ENCODE data around the gene FBXO8. TPM values are rescaled to one million over a fixed set of nuclear protein-coding genes. Genes with fewer than 3 reads are reported as not detected.

Gene FBXO8
- total RNA-seq, 1 experiment from 2014 or later, result 8.9 TPM

- WGBS (ENCODE audit: extremely low coverage, insufficient read length, low lambda C conversion rate), result no CpG with 5 or more reads among the region's 4 CpGs
- Histone ChIP-seq H3K27ac (ENCODE audit: insufficient read length, low read depth, low read length) (no peak overlapping the region), H3K79me2 (ENCODE audit: insufficient read depth, low read length) (no peaks in the 10 kb centered on the region), H3K14ac (ENCODE audit: insufficient read depth, low read length) (no peak overlapping the region), H4K20me1 (ENCODE audit: control insufficient read depth, insufficient read depth, insufficient read length) (no peaks in the 10 kb centered on the region), H4K5ac (ENCODE audit: insufficient read length, low read depth, low read length) (no peak overlapping the region), H4K91ac (ENCODE audit: insufficient read length, low read depth, low read length) (no peak overlapping the region), H3K9me3 (ENCODE audit: control insufficient read depth, low read depth, low read length) (no peaks in the 10 kb centered on the region), H3K79me1 (ENCODE audit: insufficient read depth, low read depth, low read length, poor library complexity, severe bottlenecking) (no peaks in the 10 kb centered on the region), H3K23me2 (ENCODE audit: insufficient read length, low read depth, low read length, poor library complexity, severe bottlenecking) (no peaks in the 10 kb centered on the region), H4K8ac (replicated peaks; ENCODE audit: insufficient read length, low read depth, low read length) (no peak overlapping the region), H2AK5ac (ENCODE audit: insufficient read length, low read length) (no peak overlapping the region), H2AFZ (ENCODE audit: low read length) (no peak overlapping the region), H3K56ac (ENCODE audit: insufficient read length, low read depth, low read length) (no peak overlapping the region), H3K9ac (ENCODE audit: extremely low read depth, insufficient read length, low read length) (no peak overlapping the region), H3K4me2 (ENCODE audit: insufficient read depth, insufficient read length, low read length) (no peak overlapping the region), H2BK12ac (ENCODE audit: insufficient read length, low read depth, low read length) (no peak overlapping the region), H3K27me3 (ENCODE audit: insufficient read depth, low read length) (no peaks in the 10 kb centered on the region), H2BK15ac (ENCODE audit: low read depth, low read length) (no peak overlapping the region), H2BK20ac (ENCODE audit: low read depth, low read length, poor library complexity, severe bottlenecking) (no peak overlapping the region), H3T11ph (ENCODE audit: low read length) (no peak overlapping the region), H2BK5ac (ENCODE audit: insufficient read length, low read length) (no peak overlapping the region), H2BK120ac (ENCODE audit: low read depth, low read length, poor library complexity, severe bottlenecking) (no peak overlapping the region), H3K4me1 (ENCODE audit: insufficient read depth, low read length) (no peaks in the 10 kb centered on the region), H3K4ac (ENCODE audit: low read depth, low read length) (no peak overlapping the region), H3K23ac (ENCODE audit: insufficient read length, low read depth, low read length) (no peak overlapping the region), H3K18ac (ENCODE audit: insufficient read length, low read depth, low read length) (no peak overlapping the region)
- TF ChIP-seq CTCF (conservative IDR thresholded peaks at IDR 0.05), result no peak
- Mint-ChIP-seq H3K4me1 (no peaks in the 10 kb centered on the region), H3K4me3 (no peak overlapping the region), H3K36me3 (ENCODE audit: insufficient read depth in 1 of 3, low read depth in 3 of 3) (peaks cover 0 to 12% (median 11%) of the 10 kb centered on the region in 3 experiments; a peak in 5 of 7 replicates), H3K9me3 (no peaks in the 10 kb centered on the region), H3K27me3 (ENCODE audit: low read depth) (no peaks in the 10 kb centered on the region), H3K27ac (no peak overlapping the region)
- no peak for DNase-seq
Observed at GRCh38 chr4:174307694-174308093, 24.2 kb upstream of the FBXO8 start.
